Glomerular endothelial cell (primary cell): ENCODE results near the gene BNC2. TPM values are rescaled to one million over a fixed set of nuclear protein-coding genes. Genes with fewer than 3 reads are reported as not detected.

Source experiments
- DNase-seq: peaks from one replicate; pipeline ENCODE4 v3.0.0-alpha.2; 2011; ENCODE audit warnings: low read depth, low spot score; ENCODE audit errors: extremely low read depth
- total RNA-seq: library from RNA; depleted of rRNA; stranded (reverse); fragments of >200 nt; gene quantifications from 2 replicates; pipeline ENCODE4 v1.2.3, GENCODE V29; 2015

Gene BNC2
- total RNA-seq, 1 donor from 2014 or later, result 19.0 TPM

DNA sequence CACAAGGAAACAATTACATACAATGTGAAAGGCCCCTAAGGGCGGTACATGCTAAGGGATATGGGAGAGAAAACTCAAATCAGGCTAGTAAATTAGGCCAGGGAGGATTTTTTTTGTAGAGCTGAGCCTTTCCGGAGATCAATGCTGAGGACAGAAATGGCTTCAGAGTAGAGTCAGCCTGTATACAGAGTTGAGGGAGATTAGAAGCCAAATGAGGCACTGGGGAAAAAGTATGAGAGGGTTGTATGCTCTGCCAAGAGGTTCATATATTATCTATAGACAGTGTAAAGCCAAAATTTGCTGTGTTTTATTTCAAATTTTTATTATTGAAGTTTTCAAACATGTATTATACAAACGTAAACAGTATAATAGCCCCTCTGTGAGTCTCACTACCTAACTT, 103.1 kb downstream of the BNC2 start:
- no peak for DNase-seq

GRCh38 chr9:16763946-16764345, 106.5 kb downstream of the BNC2 start:
- DNase-seq, result no peak

DNA sequence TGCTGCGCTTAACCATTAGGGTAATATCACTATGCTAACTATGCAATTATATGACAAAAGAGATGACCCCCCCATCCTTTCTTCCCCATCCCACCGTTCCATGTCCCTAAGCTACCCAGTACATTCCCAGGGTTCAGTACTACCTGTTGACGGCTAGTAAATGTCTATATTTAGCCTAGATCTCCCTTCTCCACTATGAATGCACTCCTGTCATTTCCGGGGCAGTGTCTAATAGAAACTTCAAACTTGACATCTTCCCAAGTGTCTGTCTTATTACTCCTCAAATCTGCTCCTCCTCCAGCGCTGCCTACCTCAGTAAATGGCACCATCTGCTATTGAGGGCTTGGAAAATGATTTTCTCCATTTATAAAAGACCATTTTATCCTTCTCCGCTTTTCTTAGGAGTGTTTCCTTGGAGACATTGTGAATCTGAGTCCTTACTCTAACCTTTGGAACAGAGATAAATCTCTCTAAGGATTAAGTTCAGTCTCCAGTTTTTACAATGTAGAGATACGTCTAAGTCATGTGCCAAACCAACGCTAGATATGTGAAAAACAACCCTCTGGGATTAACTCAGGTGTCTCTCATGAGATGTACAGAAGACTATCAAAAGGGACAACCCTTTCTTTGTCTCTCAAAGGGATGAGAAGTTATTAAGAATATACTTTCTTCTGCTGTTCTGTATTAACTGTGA, 114.9 kb downstream of the BNC2 start:
- DNase-seq, result no peak

DNA sequence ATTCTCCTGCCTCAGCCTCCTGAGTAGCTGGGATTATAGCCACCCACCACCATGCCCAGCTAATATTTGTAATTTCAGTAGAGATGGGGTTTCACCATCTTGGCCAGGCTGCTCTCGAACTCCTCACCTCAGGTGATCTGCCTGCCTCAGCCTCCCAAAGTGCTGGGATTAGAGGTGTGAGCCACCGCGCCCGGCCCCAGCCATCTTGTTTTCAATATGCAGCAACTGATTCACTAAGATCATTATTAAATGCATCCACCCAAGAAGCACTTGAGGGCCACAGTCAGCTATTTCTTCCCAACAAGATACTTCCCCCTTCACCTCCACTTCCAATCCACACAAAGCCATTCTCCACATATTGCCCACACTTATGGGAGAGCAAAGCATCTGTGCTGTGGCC, 115.8 kb downstream of the BNC2 start:
- DNase-seq, result no peak

GRCh38 chr9:16753256-16753655, 117.2 kb downstream of the BNC2 start:
- no peak for DNase-seq

DNA sequence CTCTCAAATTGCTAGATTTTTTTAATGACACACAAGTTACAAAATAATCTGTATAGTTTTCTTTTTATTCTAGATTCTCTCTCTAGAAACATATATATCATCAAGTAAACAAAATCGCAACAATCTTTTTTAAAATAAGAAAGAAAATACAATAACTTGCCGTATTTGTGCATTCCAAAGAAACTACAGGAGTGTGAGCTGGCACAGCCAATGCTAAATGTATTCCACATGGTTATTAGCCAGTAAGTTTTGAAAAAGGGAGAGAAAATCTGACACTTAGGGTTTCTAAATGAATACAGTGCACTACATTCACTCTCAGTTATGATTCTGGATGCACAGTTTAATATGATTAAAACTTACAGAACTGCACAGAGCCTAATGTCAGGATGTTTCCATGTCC, 117.9 kb downstream of the BNC2 start:
- DNase-seq, result no peak

GRCh38 chr9:16750553-16750952, 119.9 kb downstream of the BNC2 start:
- DNase-seq, result no peak

DNA sequence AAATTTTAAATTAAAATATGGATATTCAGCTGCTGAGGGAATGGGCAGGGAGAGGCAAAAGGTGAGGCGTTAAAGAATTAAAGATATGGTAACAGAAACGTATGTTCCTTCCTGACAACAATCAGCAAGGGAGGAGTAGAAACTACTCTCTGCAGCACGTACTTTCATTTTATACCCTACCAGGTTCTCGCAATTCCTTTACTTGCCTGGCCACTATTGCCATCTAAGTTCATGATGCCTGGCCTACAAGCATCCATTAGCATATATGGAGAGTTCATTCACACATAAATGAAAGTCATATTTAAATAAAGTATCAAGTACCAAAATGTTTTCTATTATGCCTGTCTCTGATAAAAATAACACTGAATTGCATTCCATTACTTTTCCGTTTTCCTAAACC, 125.1 kb downstream of the BNC2 start:
- no peak for DNase-seq

DNA sequence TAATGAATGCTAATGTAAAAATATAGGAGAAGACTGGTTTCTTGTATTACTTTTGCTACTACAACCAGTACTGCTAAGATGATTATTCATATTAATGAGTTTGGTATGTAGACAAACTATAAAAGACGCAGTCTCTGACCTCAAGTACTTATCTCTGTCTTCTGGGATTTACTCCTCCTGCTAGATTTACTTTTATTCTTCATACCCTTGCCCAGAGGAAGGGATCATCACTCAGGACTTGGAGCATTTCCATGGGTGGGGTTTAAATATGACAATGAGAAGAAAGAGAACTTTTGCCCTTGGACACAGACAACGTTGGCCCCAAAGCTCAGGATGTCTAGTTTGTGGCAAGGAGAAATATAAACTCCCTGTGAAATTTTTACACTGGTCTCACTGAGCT, 126.1 kb downstream of the BNC2 start:
- DNase-seq, result no peak

- DNase-seq, result no peak
Measured at GRCh38 chr9:16743375-16743774, 127.1 kb downstream of the BNC2 start.

GRCh38 chr9:16735001-16735400, 135.5 kb downstream of the BNC2 start:
- no peak for DNase-seq

DNA sequence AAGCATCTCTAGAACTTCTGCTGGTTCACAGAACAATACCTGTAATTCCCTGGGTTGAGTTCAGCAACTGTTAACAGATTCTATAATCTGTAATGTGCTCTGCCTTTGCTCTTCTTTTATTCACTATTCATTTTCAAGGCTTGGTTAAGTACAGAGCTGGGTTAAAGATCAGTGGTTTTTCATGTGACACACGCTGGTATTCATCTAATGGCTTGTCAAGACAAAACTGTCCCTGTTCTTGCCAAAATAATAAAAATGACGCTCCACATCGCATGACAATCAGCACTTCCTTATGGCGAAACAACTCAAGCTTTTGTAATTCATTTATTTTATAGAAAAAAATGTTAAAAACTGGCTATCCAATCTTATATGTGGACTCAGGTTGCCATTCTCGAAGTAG, 137.9 kb downstream of the BNC2 start:
- no peak for DNase-seq

DNA sequence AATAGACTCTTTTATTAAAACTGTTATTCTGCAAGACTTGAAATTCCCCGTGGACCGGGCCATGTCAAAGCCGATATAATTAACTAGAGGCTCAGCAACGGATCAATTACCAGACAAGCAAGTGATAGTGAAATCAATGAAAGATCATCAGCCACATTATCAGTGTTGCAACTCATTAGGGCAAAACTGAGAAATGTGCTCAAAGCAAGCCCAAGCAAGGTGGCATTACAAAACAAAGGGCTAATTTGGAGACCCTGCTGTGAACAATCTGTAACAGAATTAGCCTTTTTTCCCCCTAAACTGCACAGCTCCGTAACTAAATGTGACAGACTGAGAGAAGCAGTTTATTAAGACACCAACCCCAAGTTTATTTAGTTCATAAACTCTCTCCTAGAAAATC, 140.3 kb downstream of the BNC2 start:
- DNase-seq, result no peak

- DNase-seq, result no peak
Measured at GRCh38 chr9:16729651-16730050, 140.8 kb downstream of the BNC2 start.

DNA sequence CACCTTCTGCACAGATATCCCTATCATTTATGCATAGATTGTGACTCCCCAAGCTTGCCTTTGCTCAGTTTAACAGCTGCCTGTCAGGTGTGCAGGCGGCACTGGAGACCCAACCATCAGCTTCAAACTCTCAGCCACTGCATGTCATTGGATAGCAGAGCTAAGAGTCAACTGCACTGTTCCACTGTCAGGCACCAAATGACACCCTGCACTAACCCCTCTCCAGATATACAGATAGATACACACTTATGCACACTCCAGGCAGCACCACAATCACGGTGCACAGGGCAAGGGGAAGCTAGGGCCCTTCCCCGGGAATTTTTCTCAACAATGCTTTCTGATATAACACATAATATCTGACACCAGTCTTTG, 142.3 kb downstream of the BNC2 start:
- DNase-seq, result no peak

- no peak for DNase-seq
Measured at GRCh38 chr9:16727452-16728136, 142.9 kb downstream of the BNC2 start.

GRCh38 chr9:16726718-16727451, 143.6 kb downstream of the BNC2 start:
- no peak for DNase-seq

DNA sequence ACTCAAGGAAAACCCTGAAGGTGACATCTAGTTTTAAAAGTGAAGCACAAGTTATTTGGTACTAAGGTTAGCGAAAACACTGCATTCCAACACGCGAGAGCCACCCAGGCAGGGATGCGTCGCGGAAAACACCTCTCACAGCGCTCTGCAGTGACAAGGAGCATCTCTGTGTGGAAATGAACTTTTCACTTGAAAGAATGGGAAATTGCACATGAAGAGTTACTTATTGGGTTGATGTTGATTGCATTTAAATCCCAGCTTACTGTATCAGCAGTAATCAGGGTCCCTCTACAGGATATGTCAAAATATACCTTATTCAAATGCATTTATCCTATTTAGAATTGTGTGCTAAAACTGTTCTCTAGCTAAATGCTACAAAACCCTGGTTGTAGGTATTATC, 144.4 kb downstream of the BNC2 start:
- DNase-seq, result no peak

DNA sequence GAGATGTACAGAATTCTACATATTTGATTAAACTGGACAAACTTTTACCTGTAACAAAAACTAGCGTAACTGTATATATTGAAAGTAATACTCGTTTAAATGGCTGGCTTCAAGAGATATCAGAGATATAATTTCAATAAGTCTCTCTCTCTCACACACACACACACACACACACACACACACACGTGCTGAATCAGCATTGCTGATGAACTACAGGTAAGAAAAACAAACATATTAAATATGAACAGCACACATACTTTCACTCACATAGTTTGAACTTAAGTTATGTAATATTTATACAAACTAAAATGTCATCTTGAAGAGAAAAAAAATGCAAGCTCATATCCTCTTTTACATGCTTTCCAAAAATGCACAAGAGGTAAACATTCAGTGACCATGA, 145.4 kb downstream of the BNC2 start:
- no peak for DNase-seq

- no peak for DNase-seq
Measured at GRCh38 chr9:16721972-16722371, 148.5 kb downstream of the BNC2 start.

DNA sequence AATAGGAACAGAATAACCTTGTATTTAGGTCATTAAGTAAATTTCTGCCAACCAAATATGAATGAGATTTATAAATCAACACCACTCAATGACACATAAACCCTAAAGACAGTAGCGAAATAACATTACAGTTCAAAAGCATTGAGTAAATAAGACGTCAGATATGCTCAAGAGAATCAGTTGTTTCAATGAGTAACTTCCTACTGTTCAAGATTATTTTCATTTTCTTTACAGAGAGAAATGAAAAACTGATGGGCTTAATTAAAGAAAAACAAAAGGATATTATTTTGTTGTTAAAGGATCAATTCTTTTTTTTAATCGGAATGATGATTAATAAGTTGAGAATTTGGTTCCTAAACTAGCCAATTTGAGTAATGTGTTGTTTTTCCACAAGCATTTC, 150.1 kb downstream of the BNC2 start:
- DNase-seq, result no peak

DNA sequence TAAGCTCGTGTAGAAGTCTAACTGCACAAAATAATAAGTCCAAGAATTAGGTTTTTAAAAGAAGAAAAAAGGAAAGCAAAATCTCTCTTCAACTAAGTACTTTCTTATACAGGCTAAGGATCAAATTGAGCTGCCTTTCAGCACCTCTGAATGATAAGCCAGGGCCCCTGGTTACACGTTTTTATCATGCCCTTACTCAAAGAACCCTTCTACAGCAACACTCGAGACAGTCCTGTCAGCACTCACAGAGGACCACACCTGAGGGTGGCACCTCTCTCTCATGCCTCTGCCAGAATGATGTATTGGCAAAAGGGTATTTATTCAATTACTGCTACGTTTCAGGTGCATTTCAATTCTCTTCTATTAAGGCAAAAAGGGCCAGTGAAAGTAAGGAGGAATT, 150.5 kb downstream of the BNC2 start:
- no peak for DNase-seq
